Measurements from ENCODE around the gene DNAJC16.

Gene DNAJC16

GRCh38 chr1:15571266-15571665 is 44.6 kb downstream of the DNAJC16 start:
- Mint-ChIP-seq H3K4me1 (peaks cover 12% of the 10 kb centered on the region), H3K27ac (peak overlapping the region; percentile 29), H3K4me3 (no peak overlapping the region), H3K27me3 (ENCODE audit: low read depth, poor library complexity) (no peaks in the 10 kb centered on the region), H3K36me3 (ENCODE audit: low read depth) (peaks cover 49% of the 10 kb centered on the region), H3K9me3 (no peaks in the 10 kb centered on the region)
- no peak for TF ChIP-seq CTCF (IDR thresholded peaks at IDR 0.05)
- DNase-seq = no peak

GRCh38 chr1:15573477-15573876 is 46.8 kb downstream of the DNAJC16 start:
- TF ChIP-seq CTCF (IDR thresholded peaks at IDR 0.05) = no peak
- H3K27me3 Mint-ChIP-seq (ENCODE audit: low read depth, poor library complexity) = peaks cover under 1% of the 10 kb centered on the region
- peaks cover 21% of the 10 kb centered on the region for H3K4me1 Mint-ChIP-seq
- no peak for DNase-seq
- H3K9me3 Mint-ChIP-seq = no peaks in the 10 kb centered on the region
- H3K36me3 Mint-ChIP-seq (ENCODE audit: low read depth) = peaks cover 28% of the 10 kb centered on the region
- H3K27ac Mint-ChIP-seq = peak overlapping the region; percentile 49
- no peak overlapping the region for H3K4me3 Mint-ChIP-seq

- no peak for DNase-seq
- Mint-ChIP-seq H3K27me3 (ENCODE audit: low read depth, poor library complexity) (peaks cover 3% of the 10 kb centered on the region), H3K36me3 (ENCODE audit: low read depth) (peaks cover 19% of the 10 kb centered on the region), H3K9me3 (no peaks in the 10 kb centered on the region), H3K4me1 (peaks cover 34% of the 10 kb centered on the region), H3K27ac (peak overlapping the region; percentile 69), H3K4me3 (no peak overlapping the region)
- TF ChIP-seq CTCF (IDR thresholded peaks at IDR 0.05) = no peak
Observed at GRCh38 chr1:15574741-15575140, 48.1 kb downstream of the DNAJC16 start.

GRCh38 chr1:15575549-15576150 is 49.0 kb downstream of the DNAJC16 start:
- Mint-ChIP-seq H3K36me3 (ENCODE audit: low read depth) (peaks cover 14% of the 10 kb centered on the region), H3K9me3 (no peaks in the 10 kb centered on the region), H3K27ac (no peak overlapping the region), H3K4me3 (no peak overlapping the region), H3K4me1 (peaks cover 37% of the 10 kb centered on the region), H3K27me3 (ENCODE audit: low read depth, poor library complexity) (peaks cover 3% of the 10 kb centered on the region)
- no peak for DNase-seq
- no peak for TF ChIP-seq CTCF (IDR thresholded peaks at IDR 0.05)

- no peak overlapping the region for H3K4me3 Mint-ChIP-seq
- H3K4me1 Mint-ChIP-seq = peaks cover 29% of the 10 kb centered on the region
- TF ChIP-seq CTCF (IDR thresholded peaks at IDR 0.05) = no peak
- H3K36me3 Mint-ChIP-seq (ENCODE audit: low read depth) = peaks cover 8% of the 10 kb centered on the region
- peaks cover 3% of the 10 kb centered on the region for H3K27me3 Mint-ChIP-seq (ENCODE audit: low read depth, poor library complexity)
- peak overlapping the region; percentile 51 for H3K27ac Mint-ChIP-seq
- no peaks in the 10 kb centered on the region for H3K9me3 Mint-ChIP-seq
- DNase-seq = no peak
Observed at GRCh38 chr1:15577691-15578090, 51.0 kb downstream of the DNAJC16 start.
